H1 (cell line): Measurements from ENCODE around the gene B4GALT5. TPM values are rescaled to one million over a fixed set of nuclear protein-coding genes. Genes with fewer than 3 reads are reported as not detected.

ENCODE experiments used
- CTCF ChIA-PET: fragments of 300-600 bp; sonication (Branson Sonifier 250); formaldehyde crosslinking; loops from one replicate; lab custom pipeline; 2021; ENCODE audit not compliant: partially characterized antibody; lab: Charles Lee
- POLR2A ChIA-PET: fragments of 300-600 bp; sonication (Branson Sonifier 250); formaldehyde crosslinking; loops from one replicate; lab custom pipeline; 2021; ENCODE audit warnings: inconsistent platforms; ENCODE audit not compliant: partially characterized antibody; lab: Charles Lee
- DNase-seq, 2 experiments: peaks; one replicate each; pipeline versions ENCODE4 v3.0.0 to v3.0.0-alpha.2; 2010 to 2022; ENCODE audit warnings: low spot score in 2 of 2, low read depth in 1 of 2, mixed read lengths in 1 of 2
- FAIRE-seq: peaks from 2 replicates; lab custom pipeline; 2011; peaks lifted over from hg19 to GRCh38; lab: Jason Lieb, UNC
- H2AFZ ChIP-seq: 2 replicates; pipeline ENCODE4 v1.8.1; 2012; ENCODE audit warnings: low read length, inconsistent platforms
- H2AK5ac ChIP-seq: 2 replicates; pipeline ENCODE4 v1.6.1; 2013; ENCODE audit warnings: low read depth, low read length
- H2BK120ac ChIP-seq: replicated peaks from 2 replicates; pipeline ENCODE3; 2013; ENCODE audit warnings: low read depth, low read length, inconsistent platforms
- H2BK12ac ChIP-seq: 2 replicates; pipeline ENCODE4 v1.6.1; 2013; ENCODE audit warnings: low read depth, low read length
- H2BK15ac ChIP-seq: 2 replicates; pipeline ENCODE4 v1.6.1; 2013; ENCODE audit warnings: low read length
- H2BK20ac ChIP-seq: 2 replicates; pipeline ENCODE4 v1.6.1; 2013; ENCODE audit warnings: low read length
- H2BK5ac ChIP-seq: 2 replicates; pipeline ENCODE4 v1.6.1; 2013; ENCODE audit warnings: low read depth, low read length
- H3K14ac ChIP-seq: 2 replicates; pipeline ENCODE4 v1.6.1; 2013; ENCODE audit warnings: inconsistent platforms; ENCODE audit not compliant: insufficient read length
- H3K18ac ChIP-seq: 2 replicates; pipeline ENCODE4 v1.6.1; 2013; ENCODE audit warnings: low read length; ENCODE audit errors: extremely low read depth
- H3K23ac ChIP-seq: 2 replicates; pipeline ENCODE4 v1.6.1; 2013; ENCODE audit warnings: inconsistent platforms; ENCODE audit not compliant: insufficient read length
- H3K23me2 ChIP-seq: 2 replicates; pipeline ENCODE4 v1.6.1; 2013; ENCODE audit warnings: low read depth, low read length
- H3K27ac ChIP-seq: 2 replicates; pipeline ENCODE4 v1.6.1; 2011; ENCODE audit warnings: low read depth, low read length, inconsistent platforms
- H3K27me3 ChIP-seq, 4 experiments: replicated peaks in 1 of 4; 1 replicate in 1 of 4; 2 replicates in 3 of 4; pipeline versions ENCODE4 v1.6.1 to v1.8.1; 2011 to 2013; ENCODE audit warnings: low read length in 3 of 4, mild to moderate bottlenecking in 3 of 4, inconsistent platforms in 2 of 4, mixed read lengths in 2 of 4, moderate library complexity in 1 of 4; ENCODE audit not compliant: control insufficient read depth in 3 of 4, insufficient read depth in 3 of 4; ENCODE audit errors: extremely low read depth in 1 of 4
- H3K36me3 ChIP-seq, 4 experiments: 2 replicates each; pipeline versions ENCODE4 v1.6.1 to v1.8.1; 2011 to 2013; ENCODE audit warnings: mild to moderate bottlenecking in 4 of 4, low read length in 3 of 4, moderate library complexity in 2 of 4, control low read depth in 1 of 4, inconsistent platforms in 1 of 4; ENCODE audit not compliant: insufficient read depth in 4 of 4, control insufficient read depth in 2 of 4
- H3K4ac ChIP-seq: replicated peaks from 2 replicates; pipeline ENCODE3; 2013; ENCODE audit warnings: low read length, low read depth, mixed read lengths, inconsistent platforms; ENCODE audit not compliant: insufficient read length
- H3K4me1 ChIP-seq, 4 experiments: replicated peaks in 1 of 4; 1 replicate in 1 of 4; 2 replicates in 3 of 4; pipeline versions ENCODE4 v1.6.1 to v1.8.1; 2011 to 2013; ENCODE audit warnings: low read length in 3 of 4, inconsistent platforms in 2 of 4, mixed read lengths in 1 of 4; ENCODE audit not compliant: insufficient read depth in 4 of 4, control insufficient read depth in 3 of 4
- H3K4me2 ChIP-seq, 2 experiments: 2 replicates each; pipeline versions ENCODE4 v1.6.1 to v1.8.1; 2011 to 2013; ENCODE audit warnings: low read depth in 2 of 2, low read length in 2 of 2, control low read depth in 1 of 2, inconsistent platforms in 1 of 2, mild to moderate bottlenecking in 1 of 2; ENCODE audit not compliant: insufficient read depth in 1 of 2
- H3K4me3 ChIP-seq, 4 experiments: fragments of 200-600, 300-600 bp in 1 of 4; sonication (generic), shearing (Covaris generic), sonication (Bioruptor Twin) in 1 of 4; 2 replicates each; pipeline versions ENCODE4 v1.5.1 to v1.8.1; 2011 to 2016; ENCODE audit warnings: low read length in 4 of 4, low read depth in 3 of 4, control low read depth in 2 of 4, inconsistent platforms in 2 of 4, mild to moderate bottlenecking in 2 of 4, mixed read lengths in 1 of 4, moderate library complexity in 1 of 4; ENCODE audit not compliant: insufficient read depth in 2 of 4; ENCODE audit errors: extremely low read depth in 1 of 4
- H3K56ac ChIP-seq: replicated peaks from 2 replicates; pipeline ENCODE3; 2013; ENCODE audit warnings: low read depth, mild to moderate bottlenecking, mixed read lengths, low read length, inconsistent platforms; ENCODE audit not compliant: insufficient read length
- H3K79me1 ChIP-seq: 2 replicates; pipeline ENCODE4 v1.6.1; 2013; ENCODE audit warnings: low read depth, low read length, control low read depth
- H3K79me2 ChIP-seq, 2 experiments: 2 replicates each; pipeline versions ENCODE4 v1.6.1 to v1.8.1; 2012 to 2013; ENCODE audit warnings: low read length in 2 of 2, mild to moderate bottlenecking in 2 of 2, inconsistent platforms in 1 of 2; ENCODE audit not compliant: insufficient read depth in 2 of 2, control insufficient read depth in 1 of 2
- H3K9ac ChIP-seq, 4 experiments: replicated peaks in 1 of 4; 1 replicate in 1 of 4; 2 replicates in 3 of 4; pipeline versions ENCODE4 v1.6.1 to v1.8.1; 2011 to 2013; ENCODE audit warnings: low read depth in 3 of 4, low read length in 3 of 4, control low read depth in 2 of 4, mild to moderate bottlenecking in 2 of 4, moderate library complexity in 2 of 4, inconsistent platforms in 1 of 4; ENCODE audit errors: extremely low read depth in 1 of 4
- H3K9me3 ChIP-seq, 2 experiments: 2 replicates each; pipeline versions ENCODE4 v1.6.1 to v1.8.1; 2012 to 2013; ENCODE audit warnings: mild to moderate bottlenecking in 2 of 2, moderate library complexity in 2 of 2, control low read depth in 1 of 2, inconsistent platforms in 1 of 2, low read depth in 1 of 2, low read length in 1 of 2, mixed read lengths in 1 of 2; ENCODE audit not compliant: insufficient read depth in 2 of 2
- H4K20me1 ChIP-seq, 2 experiments: replicated peaks in 1 of 2; 2 replicates each; pipeline versions ENCODE3 to v1.8.1; 2011 to 2013; ENCODE audit warnings: inconsistent platforms in 2 of 2, low read length in 2 of 2, mild to moderate bottlenecking in 1 of 2; ENCODE audit not compliant: insufficient read depth in 2 of 2, control insufficient read depth in 1 of 2
- H4K5ac ChIP-seq: 2 replicates; pipeline ENCODE4 v1.6.1; 2013; ENCODE audit warnings: low read length, low read depth, mixed read lengths, inconsistent platforms; ENCODE audit not compliant: insufficient read length
- H4K8ac ChIP-seq: 2 replicates; pipeline ENCODE4 v1.8.0; 2013; ENCODE audit warnings: mild to moderate bottlenecking, moderate library complexity, low read length, inconsistent platforms; ENCODE audit not compliant: insufficient read depth; ENCODE audit errors: extremely low read depth
- H4K91ac ChIP-seq: replicated peaks from 2 replicates; pipeline ENCODE3; 2013; ENCODE audit warnings: low read length, mixed read lengths, inconsistent platforms; ENCODE audit not compliant: insufficient read length
- BACH1 ChIP-seq: IDR thresholded peaks from 2 replicates; pipeline ENCODE4 v1.6.1; 2012; ENCODE audit warnings: low read length, improper control_type of control experiment
- BRCA1 ChIP-seq: IDR thresholded peaks from 2 replicates; pipeline ENCODE4 v1.6.1; 2012; ENCODE audit warnings: low read depth, low read length, improper control_type of control experiment
- EGR1 ChIP-seq: IDR thresholded peaks from 2 replicates; pipeline ENCODE4 v1.6.1; 2011; ENCODE audit warnings: low read depth, low read length, borderline replicate concordance
- FOSL1 ChIP-seq: IDR thresholded peaks from 2 replicates; pipeline ENCODE4 v1.6.1; 2011; ENCODE audit warnings: mild to moderate bottlenecking, low read depth, low read length, moderate library complexity; ENCODE audit not compliant: insufficient read depth
- HDAC6 ChIP-seq: IDR thresholded peaks from one replicate; pipeline ENCODE4 v1.7.1; 2012; ENCODE audit warnings: low read depth, mild to moderate bottlenecking, inconsistent platforms, low read length, moderate library complexity
- NRF1 ChIP-seq: IDR thresholded peaks from 2 replicates; pipeline ENCODE4 v1.6.1; 2011; ENCODE audit warnings: mild to moderate bottlenecking, low read depth, low read length, improper control_type of control experiment
- RBBP5 ChIP-seq: IDR thresholded peaks from 2 replicates; pipeline ENCODE4 v1.7.1; 2012; ENCODE audit warnings: low read depth, mild to moderate bottlenecking, inconsistent platforms, low read length, moderate library complexity, borderline replicate concordance
- RFX5 ChIP-seq: IDR thresholded peaks from 2 replicates; pipeline ENCODE4 v1.6.1; 2011; ENCODE audit warnings: low read depth, low read length, improper control_type of control experiment, borderline replicate concordance
- SIX5 ChIP-seq: IDR thresholded peaks from 2 replicates; pipeline ENCODE4 v1.6.1; 2011; ENCODE audit warnings: mild to moderate bottlenecking, low read depth, low read length
- SP1 ChIP-seq: IDR thresholded peaks from 2 replicates; pipeline ENCODE4 v1.6.1; 2011; ENCODE audit warnings: low read depth, low read length
- WGBS, 2 experiments: shearing (Covaris generic) in 1 of 2; methylation state at CpG; one replicate each; pipeline versions ENCODE4 v1.1.6 to v1.1.7; 2013 to 2015; ENCODE audit warnings: low lambda C conversion rate in 2 of 2, mixed read lengths in 2 of 2, inconsistent platforms in 1 of 2, low coverage in 1 of 2, missing lambda C conversion rate in 1 of 2; ENCODE audit not compliant: insufficient replicate concordance in 2 of 2, insufficient coverage in 1 of 2, insufficient read length in 1 of 2; ENCODE audit errors: extremely low coverage in 1 of 2, missing lambda C conversion rate in 1 of 2; 5-methylcytosine and 5-hydroxymethylcytosine counted together
- polyA plus RNA-seq, 7 experiments: library from polyadenylated mRNA; depleted of rRNA in 3 of 7; stranded (reverse) in 5 of 7; unstranded in 2 of 7; fragments of >200 nt in 5 of 7; fragments of 200-250 nt in 2 of 7; gene quantifications; 1 replicate in 5 of 7; 2 replicates in 1 of 7; 4 replicates in 1 of 7; pipeline versions ENCODE4 v1.2.1 to v1.2.3, GENCODE V29; 2011 to 2013; ENCODE audit warnings: missing spikeins in 2 of 7, mixed read lengths in 2 of 7
- total RNA-seq: library from RNA; stranded (reverse); fragmentation: NEBNext Ultra II Directional; extraction: Animal tissue kit (Norgen Biotek cat#: 25700); gene quantifications from 2 replicates; pipeline ENCODE4 v1.2.1, GENCODE V29; 2021
- TF ChIP-seq, protein P1 (sequence below): IDR thresholded peaks from 2 replicates; pipeline ENCODE4 v1.6.1; 2012; ENCODE audit warnings: low read length, inconsistent platforms

The B4GALT5 gene
- total and polyA plus RNA-seq, 2 of the 8 experiments (the other 6 are each of a cell fraction or from before 2014, with no cell fraction given): 46.5 to 75.4 TPM

DNA sequence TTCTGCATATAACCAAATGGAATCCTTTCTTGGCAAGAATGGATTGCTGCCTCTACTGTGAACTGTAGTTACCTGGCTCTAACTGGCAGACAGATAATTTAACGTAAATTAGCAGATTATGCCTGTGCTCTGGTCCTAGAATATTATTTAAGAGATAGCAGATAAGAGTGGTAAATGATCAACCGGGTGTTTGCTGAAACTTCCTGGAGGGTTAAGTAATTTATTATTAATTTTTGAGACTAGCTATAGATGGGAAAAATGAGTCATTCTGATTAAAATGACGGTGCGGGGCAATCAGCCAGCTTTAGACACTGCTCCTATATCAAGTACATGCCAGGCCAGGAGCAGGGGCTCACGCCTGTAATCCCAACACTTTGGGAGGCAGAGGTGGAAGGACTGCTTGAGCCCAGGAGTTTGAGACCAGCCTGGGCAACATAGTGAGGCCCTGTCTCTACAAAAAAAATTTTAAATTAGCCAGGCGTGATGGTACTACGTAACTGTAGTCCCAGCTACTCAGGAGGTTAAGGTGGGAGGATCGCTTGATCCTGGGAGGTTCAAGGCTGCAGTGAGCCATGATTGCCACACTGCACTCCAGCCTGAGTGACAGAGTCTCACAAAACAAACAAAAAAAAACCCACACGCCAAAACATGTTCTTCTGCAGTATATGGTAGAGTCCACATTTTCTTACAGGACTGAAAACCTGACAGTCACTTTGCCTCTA lies 22.6 kb downstream of the B4GALT5 start:
- ChIA-PET CTCF (interaction anchor here (1.2 kb wide), 1 partner anchor 201 kb away, joined by 3 read pairs; no protein-coding TSS in a partner anchor), POLR2A (interaction anchor here (1.1 kb wide), 1 partner anchor 10 kb away, joined by 3 read pairs; no protein-coding TSS in a partner anchor)
- Histone ChIP-seq H2BK120ac (no peak overlapping the region), H3K79me1 (peaks cover 11% of the 10 kb centered on the region), H3K4ac (no peak overlapping the region), H4K5ac (no peak overlapping the region), H3K4me2 (no peak overlapping the region), H3K27me3 (no peaks in the 10 kb centered on the region), H3K9ac (no peak overlapping the region), H2BK15ac (no peak overlapping the region), H4K8ac (no peak overlapping the region), H3K9me3 (no peaks in the 10 kb centered on the region), H3K4me3 (no peak overlapping the region), H3K36me3 (no peaks in the 10 kb centered on the region), H2AFZ (no peak overlapping the region), H3K23me2 (no peaks in the 10 kb centered on the region), H3K79me2 (peaks cover 35 to 100% of the 10 kb centered on the region in 2 experiments), H3K23ac (no peak overlapping the region), H3K18ac (no peak overlapping the region), H3K27ac (no peak overlapping the region), H2BK5ac (no peak overlapping the region), H2BK20ac (no peak overlapping the region), H3K4me1 (peaks cover 0 to 33% (median 22%) of the 10 kb centered on the region in 4 experiments; a peak in 6 of 7 replicates), H3K56ac (no peak overlapping the region), H4K91ac (no peak overlapping the region), H2BK12ac (no peak overlapping the region), H2AK5ac (no peak overlapping the region), H4K20me1 (peaks cover 35 to 40% of the 10 kb centered on the region in 2 experiments), H3K14ac (no peak overlapping the region)
- DNase-seq (no peak), FAIRE-seq (no peak)
- WGBS, 2 experiments: 90% methylated on average over 9 of the region's 9 CpGs; no CpG with 5 or more reads in 1 of the 2 experiments
- TF ChIP-seq HDAC6 (no peak), RFX5 (no peak), NRF1 (no peak), SIX5 (no peak), RBBP5 (no peak), FOSL1 (no peak), BACH1 (no peak), BRCA1 (no peak), SP1 (no peak), EGR1 (no peak)
- TF ChIP-seq, protein P1, sequence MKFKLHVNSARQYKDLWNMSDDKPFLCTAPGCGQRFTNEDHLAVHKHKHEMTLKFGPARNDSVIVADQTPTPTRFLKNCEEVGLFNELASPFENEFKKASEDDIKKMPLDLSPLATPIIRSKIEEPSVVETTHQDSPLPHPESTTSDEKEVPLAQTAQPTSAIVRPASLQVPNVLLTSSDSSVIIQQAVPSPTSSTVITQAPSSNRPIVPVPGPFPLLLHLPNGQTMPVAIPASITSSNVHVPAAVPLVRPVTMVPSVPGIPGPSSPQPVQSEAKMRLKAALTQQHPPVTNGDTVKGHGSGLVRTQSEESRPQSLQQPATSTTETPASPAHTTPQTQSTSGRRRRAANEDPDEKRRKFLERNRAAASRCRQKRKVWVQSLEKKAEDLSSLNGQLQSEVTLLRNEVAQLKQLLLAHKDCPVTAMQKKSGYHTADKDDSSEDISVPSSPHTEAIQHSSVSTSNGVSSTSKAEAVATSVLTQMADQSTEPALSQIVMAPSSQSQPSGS: no peak
